TTC549 (cell line): ENCODE data around the gene LIPC.

ENCODE experiments used
- FAIRE-seq: peaks from 2 replicates; lab custom pipeline; 2012; peaks lifted over from hg19 to GRCh38; lab: Jason Lieb, UNC

Gene LIPC

GRCh38 chr15:58497046-58497785, 65.4 kb downstream of the LIPC start:
- FAIRE-seq, result no peak

DNA sequence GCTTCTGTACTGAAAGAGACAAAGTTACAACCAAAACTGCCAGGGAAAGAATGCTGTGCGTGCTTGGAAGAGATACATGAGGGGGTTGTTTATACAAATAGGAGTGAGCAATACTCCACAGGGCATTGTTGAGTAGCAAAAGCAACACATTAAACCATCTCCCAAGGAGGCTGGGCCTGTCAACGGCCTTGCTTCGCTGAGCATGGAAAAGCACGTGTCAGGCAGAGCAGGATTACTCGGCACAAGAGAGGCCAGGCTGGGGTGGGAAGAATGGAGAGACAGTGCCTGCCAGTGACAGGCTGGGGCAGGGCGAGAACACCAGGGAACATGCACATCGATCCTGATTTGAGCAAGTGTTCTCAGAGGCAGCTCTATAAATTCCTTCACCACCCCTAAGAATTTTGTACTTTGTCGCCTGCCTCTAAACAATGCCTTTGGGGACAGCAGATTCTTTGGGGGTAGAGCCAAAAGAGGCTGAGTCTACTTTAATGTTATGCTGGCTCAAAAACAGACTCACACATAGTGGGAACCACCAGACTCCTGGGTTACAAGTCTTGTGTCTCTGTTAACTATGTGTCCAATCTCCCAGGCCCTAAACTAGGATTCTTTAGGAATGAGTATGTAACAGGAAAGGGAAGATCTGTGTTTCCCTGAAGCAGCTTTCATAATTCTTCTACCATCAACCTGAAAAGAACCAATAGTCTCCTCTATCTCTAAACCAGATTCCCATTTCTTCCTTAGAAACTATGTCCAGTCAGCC, 67.2 kb downstream of the LIPC start:
- no peak for FAIRE-seq

DNA sequence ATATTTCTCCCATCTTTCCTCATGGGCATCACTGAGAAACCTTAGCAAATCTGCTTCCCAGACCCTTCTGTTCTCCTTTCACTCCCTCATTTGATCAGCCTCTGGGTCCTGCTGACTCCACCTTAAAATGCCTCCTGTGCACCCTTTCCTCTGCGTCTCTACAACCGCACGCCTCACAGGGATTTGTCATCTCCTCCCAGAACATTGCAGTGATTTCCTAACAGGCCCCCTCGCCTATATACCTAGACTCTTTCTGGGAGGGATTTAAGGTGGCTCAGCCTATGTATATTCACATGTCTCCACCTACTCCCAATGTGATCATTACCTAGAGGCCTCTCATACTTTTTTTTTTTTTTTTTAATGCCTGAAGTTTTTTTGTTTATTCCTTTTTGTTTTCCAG, 69.2 kb downstream of the LIPC start:
- no peak for FAIRE-seq

GRCh38 chr15:58501636-58502188, 69.9 kb downstream of the LIPC start:
- no peak for FAIRE-seq

GRCh38 chr15:58503139-58504027, 71.6 kb downstream of the LIPC start:
- FAIRE-seq, result no peak

DNA sequence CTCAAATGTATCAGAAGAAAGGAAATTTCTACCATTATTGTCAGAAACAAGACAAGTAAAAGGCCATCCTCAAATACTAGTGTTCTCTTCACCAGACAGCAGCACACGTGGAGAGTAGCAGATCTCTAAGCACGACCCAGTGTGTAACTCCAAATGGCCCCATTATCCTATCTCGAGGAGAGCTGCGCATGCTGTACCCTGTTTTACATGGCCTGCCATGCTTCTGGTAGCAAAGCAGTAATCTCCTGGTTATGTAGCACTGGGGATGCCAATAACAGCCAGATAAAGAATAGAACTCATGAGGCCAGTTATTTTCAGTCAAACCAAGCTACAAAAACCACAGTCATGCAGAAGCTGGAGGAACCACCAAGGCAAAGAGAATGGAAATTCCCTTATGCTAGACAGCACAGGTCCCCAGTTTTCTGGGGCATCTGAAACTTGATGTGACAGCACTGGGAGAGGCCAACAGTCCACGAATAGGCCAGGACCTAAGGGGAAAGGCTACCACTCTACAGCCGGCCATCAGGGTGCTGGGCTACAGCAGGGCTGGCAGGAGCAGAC, 73.0 kb downstream of the LIPC start:
- no peak for FAIRE-seq

DNA sequence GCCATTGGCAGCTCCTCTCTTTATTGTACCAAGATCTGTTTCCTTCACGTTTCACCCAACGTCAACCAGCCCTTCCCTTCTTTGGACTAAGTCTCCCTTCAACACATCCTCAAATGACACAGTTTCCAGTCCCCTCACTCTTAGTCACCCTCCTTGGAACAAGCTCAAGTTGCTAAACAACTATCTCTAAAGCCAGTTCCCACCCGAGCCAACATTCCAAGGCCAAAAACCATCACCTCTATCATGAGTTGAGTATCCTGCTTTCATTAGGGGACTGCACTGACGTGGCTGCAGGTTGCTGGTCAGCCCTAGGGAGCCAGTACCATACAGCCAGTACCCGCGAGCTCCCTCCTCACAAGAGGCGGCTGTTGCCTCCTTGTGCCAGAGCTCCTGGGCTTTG, 73.8 kb downstream of the LIPC start:
- no peak for FAIRE-seq

DNA sequence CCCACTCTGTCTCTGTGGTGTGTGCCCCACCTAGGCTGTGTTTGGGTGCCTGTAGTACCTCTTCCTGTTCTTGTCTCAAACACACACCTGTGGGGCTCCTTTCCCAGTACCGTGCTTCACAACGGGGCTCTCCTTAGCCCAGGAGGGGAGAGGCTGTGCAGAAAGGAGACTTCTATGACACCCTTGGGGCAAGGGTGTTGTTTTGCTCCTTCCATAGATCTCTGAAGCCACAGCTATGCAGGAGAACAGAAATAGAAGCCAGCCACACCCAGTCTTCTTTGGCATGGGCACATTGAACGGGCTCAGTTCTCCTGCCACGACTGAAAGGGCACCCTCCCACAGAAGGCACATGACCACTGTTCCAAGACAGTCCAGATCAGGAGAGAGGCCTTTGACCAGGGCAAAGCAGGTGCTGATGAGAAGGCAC, 74.3 kb downstream of the LIPC start:
- no peak for FAIRE-seq

GRCh38 chr15:58506783-58507668, 75.2 kb downstream of the LIPC start:
- no peak for FAIRE-seq

DNA sequence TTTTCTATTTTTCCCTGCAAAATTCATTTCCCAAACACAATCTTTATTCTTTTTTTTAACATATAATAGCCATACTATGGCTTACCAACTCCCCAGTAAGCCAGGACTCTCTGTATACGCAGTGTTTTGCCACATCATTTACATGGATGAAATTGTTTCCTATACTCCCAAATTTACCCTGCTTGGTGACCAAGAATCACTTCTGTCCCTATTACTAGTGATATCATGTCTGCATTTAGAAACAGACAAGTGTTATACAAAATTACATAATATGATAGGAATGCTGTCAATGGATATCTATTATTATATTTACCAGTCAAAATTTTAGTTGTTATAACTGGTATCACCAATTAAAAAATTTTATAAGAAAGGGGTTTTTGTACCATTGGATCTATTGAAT, 77.8 kb downstream of the LIPC start:
- FAIRE-seq, result no peak

- FAIRE-seq, result no peak
Measured at GRCh38 chr15:58510715-58511598, 79.2 kb downstream of the LIPC start.

DNA sequence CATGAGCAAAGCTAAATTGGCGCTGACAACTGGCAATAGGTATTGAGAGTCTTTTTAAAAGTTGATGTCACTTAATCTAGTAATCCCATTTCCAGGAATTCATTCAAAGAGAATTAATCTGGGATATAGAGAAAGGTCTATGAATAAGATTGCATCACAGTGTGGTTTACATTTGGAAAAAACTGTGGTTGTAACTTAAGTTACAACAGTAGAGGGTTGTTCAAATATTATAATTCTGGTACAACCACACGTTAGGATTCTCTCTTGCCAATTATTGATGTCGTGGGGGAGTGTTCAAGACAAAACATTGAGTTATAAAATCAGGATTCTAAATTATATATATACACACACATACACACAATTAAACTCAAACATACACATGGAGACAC, 79.8 kb downstream of the LIPC start:
- no peak for FAIRE-seq

DNA sequence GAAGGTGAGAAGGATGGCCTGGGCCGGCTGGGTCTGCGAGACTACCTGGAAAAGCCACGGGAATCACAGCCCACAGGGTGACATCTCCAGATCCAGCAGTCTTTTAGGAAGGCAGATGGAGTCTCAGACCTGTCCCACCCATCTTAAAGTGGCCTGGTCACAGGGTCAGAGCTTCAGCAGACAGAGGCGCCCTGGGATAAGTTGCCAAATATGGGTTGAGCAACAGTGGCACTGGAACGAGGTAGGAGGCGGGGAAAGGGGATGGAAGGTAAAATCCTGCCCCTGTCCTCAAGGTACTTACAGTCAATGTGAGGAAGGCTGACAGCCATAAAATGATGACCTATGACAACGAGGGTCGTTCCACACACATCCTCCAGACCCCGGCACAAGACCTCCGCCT, 80.7 kb downstream of the LIPC start:
- FAIRE-seq, result no peak

- FAIRE-seq, result no peak
Measured at GRCh38 chr15:58513008-58513407, 81.2 kb downstream of the LIPC start.

DNA sequence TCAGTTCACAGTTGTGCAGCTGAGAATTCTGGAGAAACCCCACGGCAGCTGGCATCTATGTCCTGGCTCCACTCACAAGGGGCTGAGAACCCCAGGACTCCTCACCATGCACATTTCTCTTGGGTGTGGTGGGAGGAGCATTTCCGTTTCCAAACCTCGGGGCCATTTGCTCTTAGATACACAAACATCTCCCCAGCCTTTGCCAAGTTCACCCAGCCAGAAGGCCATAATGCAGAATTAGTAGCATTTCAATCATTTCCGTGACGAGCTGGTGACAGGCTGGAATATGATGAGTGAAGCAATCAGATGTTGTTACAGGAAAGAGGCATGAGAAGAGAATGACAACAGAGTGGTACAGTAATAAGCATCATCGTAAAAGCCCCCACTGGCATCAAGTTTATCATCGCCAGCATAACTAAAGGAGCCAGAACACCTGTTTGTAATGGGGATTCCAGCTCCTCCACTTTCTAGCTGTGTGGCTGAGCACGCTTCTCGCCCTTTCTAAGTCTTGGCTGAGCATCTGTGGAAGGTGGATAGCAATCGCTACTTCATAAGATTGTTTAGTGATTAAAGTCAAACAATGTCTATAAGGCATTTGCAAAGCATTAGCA, 82.0 kb downstream of the LIPC start:
- FAIRE-seq, result no peak

DNA sequence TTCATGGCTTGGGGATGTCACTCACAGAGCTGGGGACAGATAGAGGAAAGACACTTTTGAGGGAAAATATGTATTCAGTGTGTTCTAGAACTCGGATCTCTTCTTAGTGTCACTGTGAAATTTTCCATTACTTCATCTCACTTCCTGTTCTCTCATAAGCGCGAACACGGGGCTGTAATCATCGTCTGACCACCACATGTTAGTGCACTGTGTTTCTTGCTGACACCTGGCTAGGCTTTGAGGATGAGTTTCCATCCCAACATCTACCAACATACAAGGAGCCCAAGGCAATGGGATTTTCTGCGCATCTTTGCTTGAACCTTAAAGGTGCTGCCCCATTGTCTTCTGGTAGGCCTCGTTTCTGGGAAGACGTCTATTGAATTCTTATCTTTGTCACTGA, 84.0 kb downstream of the LIPC start:
- no peak for FAIRE-seq

DNA sequence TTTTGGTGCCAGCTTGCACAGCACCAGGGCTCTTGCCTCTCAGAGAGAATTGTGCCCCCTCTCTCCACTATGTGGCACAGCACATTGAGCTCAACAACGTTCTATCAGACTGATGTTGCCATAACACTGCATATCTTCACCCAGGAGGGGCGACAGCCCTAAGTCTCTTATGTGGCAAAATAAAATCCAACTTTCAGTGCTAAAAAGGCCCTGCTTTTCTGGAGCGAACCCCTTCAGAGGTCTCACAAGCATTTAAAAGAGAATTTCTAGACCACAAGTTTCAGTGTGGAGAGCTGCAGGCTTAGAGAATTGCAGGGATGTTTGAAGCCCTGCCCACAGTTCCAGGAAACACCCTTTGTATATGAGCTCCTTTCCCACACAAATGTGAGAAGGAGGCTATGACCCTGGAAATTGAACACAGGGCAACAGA, 85.5 kb downstream of the LIPC start:
- FAIRE-seq, result no peak

GRCh38 chr15:58517682-58518525, 86.1 kb downstream of the LIPC start:
- no peak for FAIRE-seq

GRCh38 chr15:58518626-58519025, 86.8 kb downstream of the LIPC start:
- no peak for FAIRE-seq
